ENCODE results near the gene NEK6. TPM values are rescaled to one million over a fixed set of nuclear protein-coding genes. Genes with fewer than 3 reads are reported as not detected.

NEK6 gene
- total and polyA plus RNA-seq, 7 experiments from 2014 or later, result 0.43 to 32.8 (median 2.3) TPM

DNA sequence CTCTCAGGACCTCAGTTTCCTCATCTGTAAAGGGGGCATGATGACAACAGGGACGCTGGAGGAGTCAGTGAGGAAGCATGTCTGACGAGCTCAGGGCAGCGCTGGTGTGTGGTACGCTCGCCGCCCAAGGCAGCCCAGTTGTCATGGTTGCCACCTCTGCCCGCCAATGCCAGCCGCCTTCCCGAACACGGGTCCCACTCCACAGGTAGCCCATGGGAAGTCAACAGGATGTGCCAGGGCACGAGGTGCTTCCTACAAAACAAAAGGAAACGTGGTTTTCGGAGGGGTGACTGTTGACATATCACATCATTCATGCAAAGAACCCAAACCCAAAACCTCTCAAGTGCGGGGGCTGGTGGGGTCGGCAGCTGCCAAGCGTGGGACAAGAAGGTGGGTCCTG lies 58.1 kb downstream of the NEK6 start:
- no peaks in the 10 kb centered on the region for H3K27me3 Mint-ChIP-seq
- ChIA-PET POLR2A (no interaction called here), CTCF (no interaction called here)
- Histone ChIP-seq H3K4me1 (ENCODE audit: control insufficient read depth in 2 of 2, insufficient read depth in 2 of 2, low read length in 2 of 2) (no peaks in the 10 kb centered on the region), H3K9me3 (ENCODE audit: control insufficient read depth in 2 of 3, low read length in 3 of 3) (no peaks in the 10 kb centered on the region), H3K27ac (ENCODE audit: low read depth, low read length) (no peak overlapping the region), H3K36me3 (ENCODE audit: control insufficient read depth in 2 of 3, insufficient read depth in 3 of 3, low read length in 3 of 3) (no peaks in the 10 kb centered on the region), H3K4me3 (ENCODE audit: low read length) (no peak overlapping the region), H3K27me3 (ENCODE audit: control insufficient read depth in 2 of 2, insufficient read depth in 2 of 2, low read length in 2 of 2) (no peaks in the 10 kb centered on the region)
- ATAC-seq (no peak), DNase-seq (no peak)
- H3K4me3 Mint-ChIP-seq, result no peak overlapping the region
- H3K4me1 Mint-ChIP-seq, result peaks cover 0 to 2% (median 0%) of the 10 kb centered on the region in 7 donors
- intact Hi-C loops (cut with micrococcal nuclease), result no loop called here
- no peaks in the 10 kb centered on the region for H3K36me3 Mint-ChIP-seq
- H3K27ac Mint-ChIP-seq, result no peak overlapping the region
- H3K9me3 Mint-ChIP-seq, result no peaks in the 10 kb centered on the region

GRCh38 chr9:124320062-124320973 lies 62.6 kb downstream of the NEK6 start:
- Histone ChIP-seq H3K9me3 (ENCODE audit: control insufficient read depth in 2 of 3, low read length in 3 of 3) (no peaks in the 10 kb centered on the region), H3K4me3 (ENCODE audit: low read length) (no peak overlapping the region), H3K4me1 (ENCODE audit: control insufficient read depth in 2 of 2, insufficient read depth in 2 of 2, low read length in 2 of 2) (no peaks in the 10 kb centered on the region), H3K27ac (ENCODE audit: low read depth, low read length) (no peak overlapping the region), H3K27me3 (ENCODE audit: control insufficient read depth in 2 of 2, insufficient read depth in 2 of 2, low read length in 2 of 2) (no peaks in the 10 kb centered on the region), H3K36me3 (ENCODE audit: control insufficient read depth in 2 of 3, insufficient read depth in 3 of 3, low read length in 3 of 3) (no peaks in the 10 kb centered on the region)
- no peaks in the 10 kb centered on the region for H3K27me3 Mint-ChIP-seq
- DNase-seq (peak in 1 of 9 donors; percentile 51), ATAC-seq (peak; percentile 61)
- ChIA-PET POLR2A (no interaction called here), CTCF (no interaction called here)
- H3K9me3 Mint-ChIP-seq, result no peaks in the 10 kb centered on the region
- no peak overlapping the region for H3K4me3 Mint-ChIP-seq
- H3K36me3 Mint-ChIP-seq, result no peaks in the 10 kb centered on the region
- H3K27ac Mint-ChIP-seq, result no peak overlapping the region
- intact Hi-C loops (cut with micrococcal nuclease), result loop anchor here (1.0 to 2.0 kb wide), 2 partner anchors 193 to 194 kb away; no protein-coding TSS in a partner anchor
- peaks cover 0 to 3% (median 0%) of the 10 kb centered on the region in 7 donors for H3K4me1 Mint-ChIP-seq

DNA sequence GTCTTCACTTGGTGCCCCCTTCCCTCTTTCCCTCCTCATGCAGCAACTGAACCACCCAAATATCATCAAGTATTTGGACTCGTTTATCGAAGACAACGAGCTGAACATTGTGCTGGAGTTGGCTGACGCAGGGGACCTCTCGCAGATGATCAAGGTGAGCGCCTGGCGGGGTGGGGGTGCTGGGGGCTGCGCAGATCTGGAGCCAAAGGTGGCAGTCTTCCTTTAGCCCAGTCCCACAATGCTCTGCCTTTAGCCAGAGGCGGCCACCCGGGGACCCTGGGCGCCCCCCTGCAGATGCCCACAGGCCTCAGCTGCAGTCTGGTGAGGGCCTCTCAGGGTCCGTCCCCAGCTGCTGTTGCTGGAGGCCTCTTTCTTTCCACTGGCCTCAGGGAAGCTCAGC lies 63.7 kb downstream of the NEK6 start:
- no peak overlapping the region for H3K4me3 Mint-ChIP-seq
- DNase-seq (no peak), ATAC-seq (no peak)
- H3K27ac Mint-ChIP-seq, result no peak overlapping the region
- H3K36me3 ChIP-seq (ENCODE audit: control insufficient read depth in 2 of 3, insufficient read depth in 3 of 3, low read length in 3 of 3), result no peaks in the 10 kb centered on the region
- ChIA-PET POLR2A (no interaction called here), CTCF (no interaction called here)
- no peaks in the 10 kb centered on the region for H3K27me3 Mint-ChIP-seq
- intact Hi-C loops (cut with micrococcal nuclease), result loop anchor here in 1 of 2 donors (2.0 kb wide), 1 partner anchor 195 kb away; no protein-coding TSS in a partner anchor
- no peaks in the 10 kb centered on the region for H3K9me3 Mint-ChIP-seq
- no peaks in the 10 kb centered on the region for H3K4me1 ChIP-seq (ENCODE audit: control insufficient read depth in 2 of 2, insufficient read depth in 2 of 2, low read length in 2 of 2)
- H3K4me1 Mint-ChIP-seq, result peaks cover 0 to 3% (median 0%) of the 10 kb centered on the region in 7 donors
- no peaks in the 10 kb centered on the region for H3K36me3 Mint-ChIP-seq
- H3K9me3 ChIP-seq (ENCODE audit: control insufficient read depth in 2 of 3, low read length in 3 of 3), result no peaks in the 10 kb centered on the region
- H3K27ac ChIP-seq (ENCODE audit: low read depth, low read length), result no peak overlapping the region
- no peak overlapping the region for H3K4me3 ChIP-seq (ENCODE audit: low read length)
- no peaks in the 10 kb centered on the region for H3K27me3 ChIP-seq (ENCODE audit: control insufficient read depth in 2 of 2, insufficient read depth in 2 of 2, low read length in 2 of 2)

DNA sequence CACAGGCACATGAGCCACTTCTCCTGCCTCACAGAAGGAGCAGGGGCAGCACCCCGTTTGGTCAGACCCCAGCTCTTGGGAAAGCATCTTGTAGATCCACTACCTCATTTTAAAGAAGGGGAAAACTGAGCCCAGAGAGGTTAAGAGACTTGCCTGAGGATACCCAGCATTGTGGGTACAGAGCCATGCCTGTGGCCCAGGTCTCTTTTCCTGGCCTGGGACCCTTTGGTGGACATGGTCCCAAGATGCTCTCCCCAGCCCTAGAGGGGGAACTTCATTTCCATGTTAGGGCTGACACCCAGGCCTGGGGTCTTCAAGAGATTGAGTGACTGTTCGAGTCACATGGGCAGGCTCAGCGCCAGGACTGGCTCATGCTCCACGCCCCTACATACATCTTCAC lies 64.2 kb downstream of the NEK6 start:
- ChIA-PET POLR2A (no interaction called here), CTCF (no interaction called here)
- ATAC-seq (no peak), DNase-seq (no peak)
- Histone ChIP-seq H3K4me3 (ENCODE audit: low read length) (no peak overlapping the region), H3K9me3 (ENCODE audit: control insufficient read depth in 2 of 3, low read length in 3 of 3) (no peaks in the 10 kb centered on the region), H3K27me3 (ENCODE audit: control insufficient read depth in 2 of 2, insufficient read depth in 2 of 2, low read length in 2 of 2) (no peaks in the 10 kb centered on the region), H3K4me1 (ENCODE audit: control insufficient read depth in 2 of 2, insufficient read depth in 2 of 2, low read length in 2 of 2) (no peaks in the 10 kb centered on the region), H3K36me3 (ENCODE audit: control insufficient read depth in 2 of 3, insufficient read depth in 3 of 3, low read length in 3 of 3) (no peaks in the 10 kb centered on the region), H3K27ac (ENCODE audit: low read depth, low read length) (no peak overlapping the region)
- Mint-ChIP-seq H3K27me3 (no peaks in the 10 kb centered on the region), H3K9me3 (no peaks in the 10 kb centered on the region), H3K27ac (no peak overlapping the region), H3K36me3 (no peaks in the 10 kb centered on the region), H3K4me3 (no peak overlapping the region), H3K4me1 (peaks cover 0 to 3% (median 0%) of the 10 kb centered on the region in 7 donors)
- intact Hi-C loops (cut with micrococcal nuclease), result loop anchor here in 1 of 2 donors (2.0 kb wide), 1 partner anchor 195 kb away; no protein-coding TSS in a partner anchor

DNA sequence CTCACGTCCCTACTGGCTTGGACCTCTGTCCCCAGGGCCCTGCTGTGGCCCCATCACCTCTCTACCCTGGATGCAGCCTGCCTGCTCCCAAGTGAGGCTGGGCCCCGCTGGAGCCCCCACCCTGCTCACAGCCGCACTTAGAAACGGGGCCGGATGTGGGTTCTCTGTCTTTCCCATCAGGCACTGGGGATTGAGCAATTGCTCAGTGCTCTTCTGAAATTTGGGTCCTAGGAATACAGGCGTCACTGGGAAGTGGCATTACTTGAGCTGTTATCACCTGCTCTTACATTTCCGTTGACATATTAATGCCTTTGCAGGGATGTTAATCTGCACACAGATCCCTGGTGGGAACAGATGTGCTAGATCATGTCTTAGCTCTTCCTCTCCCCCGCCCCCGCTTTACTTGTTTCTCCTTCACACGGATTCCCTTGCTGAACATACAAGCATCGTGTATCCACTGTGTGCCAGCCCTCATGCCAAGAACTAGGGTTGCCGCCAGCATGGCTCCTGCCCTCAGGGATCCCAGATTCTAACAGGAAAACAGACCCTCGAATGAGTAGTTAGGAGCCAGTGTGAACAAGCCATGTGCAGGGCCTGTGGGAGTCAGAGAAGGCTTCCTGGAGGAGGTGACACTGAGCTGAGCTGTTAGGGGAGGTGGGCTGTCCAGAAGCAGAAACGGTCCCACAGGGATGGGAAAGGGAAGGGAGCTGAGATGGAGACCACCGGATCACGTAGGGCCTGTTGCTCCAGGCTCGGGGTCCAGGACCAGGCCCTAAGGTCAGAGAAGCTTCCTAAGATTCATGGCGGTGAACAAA lies 65.1 kb downstream of the NEK6 start:
- H3K27ac Mint-ChIP-seq, result no peak overlapping the region
- H3K9me3 Mint-ChIP-seq, result no peaks in the 10 kb centered on the region
- no peaks in the 10 kb centered on the region for H3K27me3 ChIP-seq (ENCODE audit: control insufficient read depth in 2 of 2, insufficient read depth in 2 of 2, low read length in 2 of 2)
- H3K36me3 ChIP-seq (ENCODE audit: control insufficient read depth in 2 of 3, insufficient read depth in 3 of 3, low read length in 3 of 3), result no peaks in the 10 kb centered on the region
- H3K27ac ChIP-seq (ENCODE audit: low read depth, low read length), result no peak overlapping the region
- no peaks in the 10 kb centered on the region for H3K9me3 ChIP-seq (ENCODE audit: control insufficient read depth in 2 of 3, low read length in 3 of 3)
- ATAC-seq (no peak), DNase-seq (no peak)
- peaks cover 0 to 3% (median 0%) of the 10 kb centered on the region in 7 donors for H3K4me1 Mint-ChIP-seq
- no peaks in the 10 kb centered on the region for H3K36me3 Mint-ChIP-seq
- H3K4me3 ChIP-seq (ENCODE audit: low read length), result no peak overlapping the region
- intact Hi-C loops (cut with micrococcal nuclease), result no loop called here
- ChIA-PET CTCF (interaction anchor here (0.6 kb wide), 1 partner anchor 548 kb away, joined by 3 read pairs; no protein-coding TSS in a partner anchor), POLR2A (no interaction called here)
- H3K4me1 ChIP-seq (ENCODE audit: control insufficient read depth in 2 of 2, insufficient read depth in 2 of 2, low read length in 2 of 2), result no peaks in the 10 kb centered on the region
- H3K4me3 Mint-ChIP-seq, result no peak overlapping the region
- no peaks in the 10 kb centered on the region for H3K27me3 Mint-ChIP-seq

DNA sequence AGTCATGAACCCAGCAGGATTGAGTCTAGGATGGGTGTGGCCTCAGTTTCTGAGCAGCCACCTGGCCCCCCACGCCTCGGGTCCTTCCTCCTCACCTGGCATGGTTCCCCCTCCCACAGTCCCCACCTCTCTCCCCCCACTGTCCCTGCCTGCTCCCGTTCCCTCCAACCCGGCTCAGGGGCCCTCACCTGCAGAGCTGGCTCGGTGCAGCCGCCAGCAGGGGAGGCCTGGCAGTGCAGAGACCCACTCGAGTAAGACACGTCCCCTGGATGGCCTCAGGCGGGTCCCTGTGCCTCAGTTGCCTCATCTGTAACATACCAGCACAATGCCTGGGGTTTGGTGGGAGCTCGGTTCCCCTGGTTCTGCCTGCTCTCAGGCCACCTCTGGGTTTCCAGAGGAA lies 66.2 kb downstream of the NEK6 start:
- H3K4me1 ChIP-seq (ENCODE audit: control insufficient read depth in 2 of 2, insufficient read depth in 2 of 2, low read length in 2 of 2), result no peaks in the 10 kb centered on the region
- H3K36me3 Mint-ChIP-seq, result no peaks in the 10 kb centered on the region
- H3K4me3 ChIP-seq (ENCODE audit: low read length), result no peak overlapping the region
- no peaks in the 10 kb centered on the region for H3K9me3 ChIP-seq (ENCODE audit: control insufficient read depth in 2 of 3, low read length in 3 of 3)
- ATAC-seq (no peak), DNase-seq (no peak)
- H3K27me3 ChIP-seq (ENCODE audit: control insufficient read depth in 2 of 2, insufficient read depth in 2 of 2, low read length in 2 of 2), result no peaks in the 10 kb centered on the region
- H3K36me3 ChIP-seq (ENCODE audit: control insufficient read depth in 2 of 3, insufficient read depth in 3 of 3, low read length in 3 of 3), result no peaks in the 10 kb centered on the region
- H3K4me3 Mint-ChIP-seq, result no peak overlapping the region
- H3K27ac Mint-ChIP-seq, result no peak overlapping the region
- H3K27ac ChIP-seq (ENCODE audit: low read depth, low read length), result no peak overlapping the region
- peaks cover 0 to 3% (median 0%) of the 10 kb centered on the region in 7 donors for H3K4me1 Mint-ChIP-seq
- intact Hi-C loops (cut with micrococcal nuclease), result no loop called here
- no peaks in the 10 kb centered on the region for H3K27me3 Mint-ChIP-seq
- ChIA-PET CTCF (interaction anchor here (0.7 kb wide), 1 partner anchor 16 kb away, joined by 3 read pairs; no protein-coding TSS in a partner anchor), POLR2A (no interaction called here)
- H3K9me3 Mint-ChIP-seq, result no peaks in the 10 kb centered on the region
